GM18511 (cell line): Measurements from ENCODE around the gene RAB8B.

Experiments
- ATAC-seq: cut with Tn5 transposase; IDR thresholded peaks from one replicate; pipeline ENCODE4 v1.9.1; 2021; ENCODE audit warnings: mild to moderate bottlenecking, moderate library complexity; ENCODE audit not compliant: unreplicated experiment

The RAB8B gene

DNA sequence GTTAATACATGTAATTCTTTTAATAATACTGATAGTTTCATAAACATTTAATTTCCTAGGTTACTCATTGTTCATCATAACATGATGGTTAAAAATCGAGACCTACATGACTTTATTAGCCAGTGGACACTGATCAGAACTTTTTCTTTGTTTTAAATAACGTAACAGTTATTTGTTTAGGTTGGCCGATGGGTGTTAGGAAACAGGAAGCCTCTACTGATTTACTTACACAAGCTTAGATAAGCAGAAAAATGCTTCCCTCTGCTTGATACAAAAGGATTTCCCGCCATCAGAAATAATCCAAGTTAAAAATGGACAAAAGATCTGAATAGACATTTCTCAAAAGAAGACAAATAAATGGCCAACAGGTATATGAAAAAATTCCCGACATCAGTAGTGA is 71.4 kb downstream of the RAB8B start:
- no peak for ATAC-seq

DNA sequence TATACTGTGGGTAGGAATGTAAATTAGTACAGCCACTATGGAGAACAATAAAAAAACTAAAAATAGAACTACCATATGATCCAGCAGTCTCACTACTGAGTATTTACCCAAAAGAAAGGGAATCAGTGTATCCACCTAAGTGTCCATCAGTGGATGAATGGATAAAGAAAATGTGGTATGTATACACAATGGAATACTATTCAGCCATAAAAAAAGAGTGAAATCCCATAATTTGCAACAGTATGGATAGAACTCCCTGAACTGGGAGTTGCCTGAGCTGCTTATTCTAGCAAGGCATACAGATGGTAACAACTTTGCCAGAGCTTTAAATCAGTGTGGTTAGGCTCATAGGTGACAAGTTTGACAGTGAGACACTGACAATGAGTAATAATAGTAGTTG is 71.9 kb downstream of the RAB8B start:
- no peak for ATAC-seq

GRCh38 chr15:63263519-63263918 is 74.1 kb downstream of the RAB8B start:
- no peak for ATAC-seq

DNA sequence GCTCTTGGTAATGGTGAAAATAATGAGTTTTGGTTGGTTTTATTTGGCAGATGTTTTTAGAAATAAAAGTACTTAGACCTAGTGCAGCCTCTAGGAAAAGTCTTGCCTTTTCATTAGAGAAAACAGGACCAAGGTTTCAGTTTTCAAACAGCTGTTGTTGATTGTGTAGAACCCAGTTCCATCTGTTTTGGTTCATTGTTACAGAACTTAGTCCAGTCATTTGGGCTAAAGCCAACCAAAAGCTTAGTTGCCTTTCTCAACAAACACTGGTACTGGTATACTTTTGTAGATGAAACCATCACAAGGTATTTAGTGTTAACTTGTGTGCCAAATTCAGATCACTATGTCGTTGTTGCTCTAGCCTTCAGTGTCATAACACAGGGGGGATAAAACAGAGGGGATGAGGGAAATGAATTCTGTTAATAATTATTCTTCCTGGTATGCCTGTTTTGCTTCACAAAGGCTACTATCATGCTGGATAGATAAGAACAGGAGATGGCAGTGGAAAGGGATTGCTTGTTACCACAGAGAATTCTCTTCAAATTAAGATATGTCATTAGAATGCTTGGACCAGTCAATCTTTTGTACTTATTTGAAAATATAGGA is 75.4 kb downstream of the RAB8B start:
- no peak for ATAC-seq

- no peak for ATAC-seq
Observed at GRCh38 chr15:63274427-63274826, 85.0 kb downstream of the RAB8B start.

DNA sequence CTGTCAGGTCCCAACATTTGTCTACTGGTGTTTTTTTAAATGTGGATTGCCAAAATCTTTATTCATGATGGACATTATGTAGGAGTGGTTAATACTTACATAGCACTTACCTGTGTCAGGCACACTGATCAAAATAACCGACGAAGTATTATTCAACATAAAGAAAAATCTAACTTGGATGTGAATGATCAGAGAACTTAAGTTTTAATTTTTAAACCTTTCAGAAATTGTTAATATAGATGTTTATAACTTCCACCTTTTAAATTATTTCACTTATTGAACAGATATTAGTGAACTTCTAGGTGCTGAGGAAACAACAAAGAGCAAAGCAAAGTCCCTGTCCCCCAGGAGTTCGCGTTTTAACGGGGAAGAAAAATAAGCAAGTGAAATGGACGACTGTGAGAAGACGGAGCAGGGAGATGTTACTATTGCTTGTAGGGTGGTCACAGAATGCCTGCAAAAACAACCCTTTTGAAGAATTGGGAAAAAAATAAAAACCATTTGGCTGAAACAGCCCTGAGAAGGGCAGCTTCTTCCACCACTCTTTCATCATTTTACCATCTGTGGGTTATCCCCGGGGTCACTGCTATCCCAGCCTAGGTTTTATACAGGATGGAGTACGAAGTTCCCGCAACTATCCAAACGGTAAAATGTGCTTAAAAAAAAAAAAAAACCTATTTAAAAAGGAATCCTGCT is 87.1 kb downstream of the RAB8B start:
- ATAC-seq: peak; percentile 12

DNA sequence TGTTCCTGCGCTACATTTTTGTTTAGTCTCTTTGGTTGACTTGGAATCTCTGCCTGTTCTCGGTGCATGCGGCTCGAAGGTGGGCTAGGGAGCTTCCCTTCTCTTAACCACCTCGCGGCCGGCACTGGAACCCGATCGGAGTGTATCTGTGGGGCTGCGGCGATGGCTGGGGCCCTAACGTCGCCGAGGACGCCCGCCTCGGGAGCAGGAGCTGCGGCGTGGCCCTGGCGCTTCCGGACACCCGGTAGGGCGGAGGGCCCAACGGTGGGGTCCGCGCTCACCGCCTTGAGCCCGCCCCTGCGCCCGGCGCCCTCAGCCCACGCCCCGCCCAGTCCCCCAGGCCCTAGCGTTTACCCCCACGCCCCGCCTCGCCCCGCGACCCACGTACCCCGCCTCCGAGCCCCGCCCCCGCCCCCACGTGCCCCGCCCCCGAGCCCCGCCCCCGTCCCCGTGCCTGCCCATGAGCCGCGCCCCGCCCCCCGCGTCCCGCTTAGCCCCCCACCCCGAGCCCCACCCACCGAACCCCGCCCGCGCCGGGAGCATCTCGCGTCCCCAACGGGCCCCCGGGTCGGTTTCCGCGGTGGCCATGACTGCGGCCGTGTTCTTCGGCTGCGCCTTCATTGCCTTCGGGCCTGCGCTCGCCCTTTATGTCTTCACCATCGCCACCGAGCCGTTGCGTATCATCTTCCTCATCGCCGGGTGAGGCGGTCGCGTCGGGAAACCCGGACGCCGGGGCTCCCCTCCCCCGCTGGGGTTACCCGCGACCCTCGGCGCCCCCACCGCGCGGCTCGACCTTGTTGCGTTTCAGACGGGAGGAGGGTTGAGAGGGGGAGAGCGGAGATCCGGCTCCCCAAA is 87.9 kb downstream of the RAB8B start, which contains the start of gene APH1B:
TSS of gene APH1B (plus strand) at position 568 of the 855 bp plus-strand sequence. CDS start at position 587, 19 bp downstream.
- ATAC-seq: peak; percentile 73

- peak; percentile 20 for ATAC-seq
Observed at GRCh38 chr15:63277893-63278456, 88.6 kb downstream of the RAB8B start.

GRCh38 chr15:63283126-63283525 is 93.7 kb downstream of the RAB8B start:
- ATAC-seq: no peak

DNA sequence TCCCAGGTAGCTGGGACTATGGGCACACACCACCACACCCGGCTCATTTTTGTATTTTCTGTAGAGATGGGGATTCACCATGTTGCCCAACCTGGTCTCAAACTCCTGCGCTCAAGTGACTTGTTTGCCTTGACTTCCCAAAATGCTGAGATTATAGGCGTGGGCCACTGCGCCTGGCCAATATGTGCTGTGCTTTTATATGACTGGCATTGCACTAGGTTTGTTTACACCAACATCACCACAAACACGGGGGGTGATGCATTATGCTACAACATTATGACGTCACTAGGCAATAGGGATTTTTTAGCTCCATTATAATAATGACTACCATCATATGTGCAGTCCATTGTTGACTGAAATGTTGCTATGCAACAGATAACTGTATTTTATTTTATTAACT is 94.9 kb downstream of the RAB8B start:
- ATAC-seq: no peak

DNA sequence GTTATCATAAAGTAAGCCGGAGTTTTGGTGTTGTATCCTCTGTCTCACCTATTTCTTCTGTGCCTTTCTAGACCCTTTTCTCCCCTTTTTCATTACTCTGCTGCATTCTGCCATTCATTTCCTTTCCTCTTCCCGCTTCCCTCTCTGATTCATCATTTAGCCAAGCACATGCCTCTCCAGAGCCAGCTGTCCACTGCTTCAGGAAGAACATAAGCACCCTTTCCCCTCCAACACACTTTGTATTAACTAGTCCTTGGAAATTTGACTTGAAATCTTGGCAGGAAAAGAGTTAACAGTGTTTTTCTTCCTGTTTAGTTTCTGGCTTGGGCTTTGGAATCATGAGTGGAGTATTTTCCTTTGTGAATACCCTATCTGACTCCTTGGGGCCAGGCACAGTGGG is 97.7 kb downstream of the RAB8B start:
- no peak for ATAC-seq

GRCh38 chr15:63288342-63288741 is 98.9 kb downstream of the RAB8B start:
- no peak for ATAC-seq

- ATAC-seq: no peak
Observed at GRCh38 chr15:63288778-63289378, 99.5 kb downstream of the RAB8B start.

DNA sequence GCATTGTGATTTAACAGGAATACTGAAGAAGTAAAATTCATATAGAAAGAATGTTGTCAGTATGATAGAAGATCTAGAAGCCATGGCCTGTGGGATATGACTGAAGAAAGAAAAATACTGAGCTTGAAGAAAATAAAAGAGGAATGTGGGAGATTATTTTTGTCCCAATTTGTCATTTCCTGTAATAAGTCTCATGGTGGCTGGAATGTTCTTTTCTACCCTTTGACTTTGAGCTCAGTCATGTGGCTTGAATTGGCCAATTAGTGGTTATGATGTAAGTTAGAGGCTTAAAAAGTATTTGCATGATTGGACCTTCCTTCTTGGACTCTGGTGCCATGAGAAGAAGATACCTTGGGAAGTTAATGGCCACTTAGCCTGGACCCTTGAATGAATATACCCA is 102.1 kb downstream of the RAB8B start:
- no peak for ATAC-seq

GRCh38 chr15:63292241-63292640 is 102.8 kb downstream of the RAB8B start:
- ATAC-seq: no peak

DNA sequence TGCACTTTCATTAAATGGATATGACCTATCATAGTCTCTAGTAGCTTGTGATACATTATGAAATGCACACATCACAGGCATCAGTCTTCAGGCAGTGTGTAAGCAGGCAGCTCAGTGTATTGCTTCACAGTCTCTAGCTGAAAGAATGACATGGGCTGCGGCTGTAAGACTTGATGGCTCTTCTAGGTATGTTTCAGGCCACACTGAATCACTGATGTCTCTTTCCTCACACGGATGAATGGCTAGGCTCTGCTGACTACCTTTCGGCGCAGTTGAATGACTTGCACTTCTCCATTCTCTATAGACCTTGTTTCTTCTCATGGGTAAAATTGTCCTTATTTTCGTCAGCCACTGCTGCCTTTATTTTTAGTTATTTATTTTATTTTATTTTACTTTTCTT is 103.4 kb downstream of the RAB8B start:
- ATAC-seq: no peak

- no peak for ATAC-seq
Observed at GRCh38 chr15:63294359-63294758, 105.0 kb downstream of the RAB8B start.

DNA sequence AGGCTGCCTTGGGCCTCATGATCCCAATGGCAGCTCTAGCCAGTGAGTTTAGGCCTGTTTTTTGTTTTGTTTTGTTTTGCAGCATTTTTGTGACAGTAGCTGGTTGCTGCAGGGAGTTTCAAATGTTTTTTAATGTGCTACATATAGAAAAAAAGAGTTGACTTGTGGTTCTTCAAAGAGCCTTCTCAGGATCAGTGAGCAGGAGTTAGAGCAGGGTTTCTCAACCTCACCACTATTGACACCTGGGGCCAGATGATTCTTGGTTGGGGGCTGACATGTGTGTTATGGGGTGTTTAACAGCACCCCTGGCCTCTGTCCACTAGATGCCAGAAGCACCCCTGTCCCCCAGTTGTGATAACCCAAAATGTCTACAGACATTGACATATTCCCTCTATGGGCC is 105.9 kb downstream of the RAB8B start:
- ATAC-seq: no peak

DNA sequence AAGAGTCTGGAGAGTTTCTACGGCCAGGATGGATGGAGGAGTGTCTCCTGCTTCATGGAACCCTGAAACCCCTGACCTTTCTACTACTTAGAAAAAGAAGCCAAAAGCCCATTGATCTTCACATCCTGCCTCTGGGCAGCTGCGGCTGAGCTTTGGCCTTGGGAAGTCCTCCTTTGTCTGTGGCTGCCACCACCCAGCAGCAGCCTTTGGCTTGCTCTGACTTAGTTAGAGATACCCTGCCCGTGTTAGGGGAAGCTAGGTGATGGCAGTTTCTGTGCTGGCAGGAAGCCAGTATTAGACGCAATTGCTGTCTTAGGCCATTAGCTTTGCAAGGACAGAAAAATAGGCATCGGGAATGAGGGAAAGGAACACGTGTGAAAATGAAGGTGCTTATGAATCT is 106.8 kb downstream of the RAB8B start:
- no peak for ATAC-seq

- ATAC-seq: no peak
Observed at GRCh38 chr15:63299943-63300575, 110.7 kb downstream of the RAB8B start.

DNA sequence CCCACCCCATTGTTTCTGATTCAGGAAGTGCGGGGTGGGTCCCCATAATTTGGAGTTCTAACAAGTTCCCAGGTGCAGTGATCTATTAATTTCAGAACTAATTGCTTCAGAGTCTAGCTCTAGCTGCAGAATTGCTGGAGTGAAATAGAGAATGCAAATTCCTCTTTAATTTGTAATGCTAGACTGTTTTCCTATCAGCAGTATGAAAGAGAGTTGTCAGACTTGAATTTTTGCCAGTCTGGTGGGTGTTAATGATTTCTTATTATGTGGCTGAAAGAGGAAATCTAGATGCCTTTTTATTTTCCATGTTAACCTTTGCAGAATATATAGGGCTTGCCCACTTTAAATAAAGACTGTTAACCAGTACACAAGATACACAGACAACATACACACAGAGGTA is 111.7 kb downstream of the RAB8B start:
- ATAC-seq: no peak
